Stimulated activated CD8-positive, alpha-beta memory T cell treated with anti-CD3 and anti-CD28 coated beads, Interleukin-2, amount 100 ng/mL, for 1 hour (primary cell): ENCODE results near the gene CBFA2T2.
"Not testable (repeated sequence)": the region's sequence is repeated elsewhere in the genome, so short reads cannot be mapped to it uniquely, and the experiment has no call there.

Experiments used
- DNase-seq, 2 donors: peaks; one replicate each; pipeline ENCODE4 v3.0.0-alpha.2; 2020; ENCODE audit warnings: low read depth in 2 of 2

CBFA2T2 gene

DNA sequence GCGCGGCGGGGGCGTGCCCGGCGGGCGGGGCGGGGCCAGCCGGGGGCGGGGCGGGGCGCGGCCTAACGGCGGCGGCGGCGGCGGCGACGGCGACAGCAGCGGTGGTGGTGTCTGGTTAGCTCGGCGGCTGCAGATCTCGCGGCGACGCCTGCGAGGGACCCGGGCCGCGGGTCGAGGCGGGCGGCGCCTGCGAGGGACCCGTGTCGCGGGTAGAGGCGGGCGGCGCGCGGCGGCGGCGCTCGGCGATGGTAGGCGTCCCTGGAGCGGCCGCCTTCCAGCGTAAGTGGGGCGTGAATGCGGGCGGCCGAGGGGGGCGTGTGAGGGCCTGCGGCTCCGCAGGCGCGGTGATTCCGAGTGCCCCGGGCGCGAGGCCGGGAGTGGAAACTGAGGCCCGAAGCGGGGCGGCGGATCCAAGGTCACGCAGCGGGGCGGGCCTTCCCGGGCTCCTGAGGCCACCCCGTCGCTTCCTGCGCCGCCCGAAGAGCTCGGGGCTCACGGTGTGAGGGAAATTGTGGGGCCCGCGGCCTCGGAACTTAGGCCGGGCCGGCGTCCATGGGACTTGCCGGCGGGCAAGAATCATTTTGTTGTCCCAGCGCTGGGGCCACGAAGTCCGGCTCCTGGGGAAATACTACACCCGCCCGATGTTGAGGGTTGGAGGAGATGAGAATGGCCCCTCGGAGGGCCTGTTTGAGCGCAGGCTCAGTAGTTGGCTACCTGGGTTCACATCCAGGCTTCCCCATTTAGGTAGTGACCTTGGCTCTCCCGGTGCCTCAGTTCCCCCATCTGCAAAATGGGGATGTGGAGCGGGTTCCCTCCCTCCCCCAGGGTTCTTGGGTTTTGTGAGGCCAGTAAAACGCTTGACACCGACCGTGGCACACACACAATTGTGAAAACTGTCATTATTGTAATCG lies at the start of gene CBFA2T2:
Gene CBFA2T2 (plus strand): TSS at position 74 of the 911 bp plus-strand sequence. CDS start 172 bp downstream, at position 246.
- DNase-seq, result no peak

DNA sequence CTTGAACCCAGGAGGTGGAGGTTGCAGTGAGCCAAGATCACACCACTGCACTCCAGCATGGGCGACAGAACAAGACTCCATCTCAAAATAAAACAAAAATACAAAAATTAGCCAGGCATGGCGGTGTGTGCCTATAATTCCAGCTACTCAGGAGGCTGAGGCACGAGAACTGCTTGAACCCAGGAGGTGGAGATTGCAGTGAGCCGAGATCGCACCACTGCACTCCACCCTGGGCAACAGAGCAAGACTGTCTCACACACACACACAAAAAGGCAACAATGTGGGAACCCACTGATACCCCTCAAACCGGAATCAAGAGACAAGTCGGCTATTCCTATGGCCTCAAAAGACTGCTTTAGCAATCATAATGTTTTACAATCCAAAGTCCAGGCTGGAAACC lies 49.3 kb upstream of the CBFA2T2 start:
- DNase-seq, result not testable (repeated sequence)

DNA sequence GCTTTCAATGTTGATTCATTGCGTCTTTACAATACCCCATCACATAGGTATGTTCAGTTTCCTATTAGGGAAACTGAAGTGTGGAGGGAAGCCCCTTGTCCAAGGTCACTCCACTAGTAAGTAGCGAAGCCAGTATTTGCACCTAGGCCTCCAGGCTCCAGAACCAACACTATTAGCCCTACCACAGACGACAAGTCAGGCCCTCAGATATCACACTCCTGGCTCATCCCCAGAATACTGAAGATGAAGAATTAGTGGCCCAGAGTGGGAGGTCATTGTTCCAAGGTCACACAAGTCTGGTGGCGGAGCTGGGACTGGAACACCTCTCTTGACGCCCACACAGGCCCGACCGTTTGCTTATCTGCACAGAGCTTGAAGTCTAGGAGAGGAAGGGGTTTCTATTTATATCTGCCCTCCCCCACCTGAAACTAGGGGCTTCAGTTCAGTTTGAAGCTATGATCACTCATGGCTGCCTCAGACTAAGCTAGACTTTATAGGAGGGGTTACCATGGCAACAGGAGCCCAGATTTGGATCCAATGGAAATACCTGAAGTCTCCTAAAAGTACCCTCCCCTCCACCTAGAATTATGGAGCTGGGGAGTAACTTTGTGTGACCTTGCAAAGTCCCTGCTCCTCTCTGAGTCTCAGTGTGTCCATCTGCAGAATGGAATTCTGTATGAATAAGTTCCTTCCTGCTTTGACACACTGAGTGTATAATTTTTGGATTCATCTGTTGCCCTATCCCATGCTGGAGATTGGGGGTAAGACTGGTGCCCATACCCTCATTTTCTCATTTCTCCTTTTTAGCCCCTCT lies 48.5 kb upstream of the CBFA2T2 start:
- no peak for DNase-seq

DNA sequence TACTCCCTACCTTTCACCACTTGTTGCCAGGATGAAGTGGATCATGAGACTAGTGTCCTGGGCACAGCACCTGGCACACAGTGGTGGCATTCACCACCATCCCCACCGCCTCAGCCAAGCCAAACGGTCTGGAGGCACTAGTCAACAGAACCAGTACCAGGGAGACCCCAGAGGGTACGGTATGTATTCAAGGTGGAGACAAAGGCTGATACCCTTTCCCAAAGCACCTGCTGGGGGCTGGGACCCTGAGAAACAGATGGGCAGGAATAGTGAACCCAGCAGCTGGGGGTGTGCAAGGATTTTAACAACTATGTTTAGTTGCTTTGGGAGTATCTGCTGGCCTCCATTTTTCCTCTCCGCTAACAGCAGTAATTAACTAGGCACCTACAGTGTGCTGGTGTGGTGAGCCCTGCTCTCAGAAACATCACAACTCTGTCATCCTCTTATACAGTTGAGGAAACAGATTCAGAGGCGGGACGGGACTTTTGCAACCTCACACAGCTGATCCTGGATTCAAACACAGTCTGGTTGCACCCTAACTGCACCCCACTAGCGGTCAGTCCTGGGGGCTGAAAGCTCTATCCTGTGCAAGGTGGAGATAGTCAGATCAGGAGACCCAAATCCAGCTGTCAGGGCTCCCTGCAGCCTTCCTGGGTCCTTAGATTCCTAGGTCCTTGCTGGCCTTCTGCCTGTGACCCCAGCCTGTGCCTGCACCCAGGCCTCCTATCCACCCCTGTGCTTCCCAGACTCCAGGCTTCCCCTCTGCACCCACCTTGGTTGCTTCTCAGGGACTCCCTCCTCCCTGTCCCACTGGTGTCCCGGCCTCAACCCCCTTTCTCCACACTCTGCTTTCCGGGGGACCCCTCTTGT lies 47.5 kb upstream of the CBFA2T2 start:
- no peak for DNase-seq

DNA sequence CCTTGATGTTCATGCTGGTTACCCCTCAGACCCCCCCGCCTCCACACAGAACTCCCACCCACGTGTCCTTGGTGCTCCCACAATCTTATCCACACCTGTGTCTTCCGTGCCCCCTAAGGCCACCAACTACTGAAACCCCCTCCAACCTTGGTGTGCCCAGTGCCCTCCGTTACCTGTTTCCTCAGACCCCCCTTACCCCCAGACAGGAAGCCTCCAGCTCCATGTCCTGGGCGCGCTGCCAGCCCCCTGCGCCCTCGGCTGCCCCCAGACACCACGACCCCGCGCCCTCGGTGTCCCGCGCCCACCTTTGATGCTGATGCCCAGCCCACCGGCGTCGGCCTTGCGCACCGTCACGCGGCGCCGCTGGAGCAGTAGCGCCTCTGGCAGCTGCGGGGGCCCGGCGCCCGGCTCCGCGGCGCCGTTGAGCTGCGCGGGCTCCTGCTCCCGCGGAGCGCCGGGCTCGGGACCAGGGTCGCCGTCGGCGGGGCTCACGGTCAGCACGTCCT lies 46.8 kb upstream of the CBFA2T2 start:
- peak in 1 of 2 donors; percentile 4 for DNase-seq

DNA sequence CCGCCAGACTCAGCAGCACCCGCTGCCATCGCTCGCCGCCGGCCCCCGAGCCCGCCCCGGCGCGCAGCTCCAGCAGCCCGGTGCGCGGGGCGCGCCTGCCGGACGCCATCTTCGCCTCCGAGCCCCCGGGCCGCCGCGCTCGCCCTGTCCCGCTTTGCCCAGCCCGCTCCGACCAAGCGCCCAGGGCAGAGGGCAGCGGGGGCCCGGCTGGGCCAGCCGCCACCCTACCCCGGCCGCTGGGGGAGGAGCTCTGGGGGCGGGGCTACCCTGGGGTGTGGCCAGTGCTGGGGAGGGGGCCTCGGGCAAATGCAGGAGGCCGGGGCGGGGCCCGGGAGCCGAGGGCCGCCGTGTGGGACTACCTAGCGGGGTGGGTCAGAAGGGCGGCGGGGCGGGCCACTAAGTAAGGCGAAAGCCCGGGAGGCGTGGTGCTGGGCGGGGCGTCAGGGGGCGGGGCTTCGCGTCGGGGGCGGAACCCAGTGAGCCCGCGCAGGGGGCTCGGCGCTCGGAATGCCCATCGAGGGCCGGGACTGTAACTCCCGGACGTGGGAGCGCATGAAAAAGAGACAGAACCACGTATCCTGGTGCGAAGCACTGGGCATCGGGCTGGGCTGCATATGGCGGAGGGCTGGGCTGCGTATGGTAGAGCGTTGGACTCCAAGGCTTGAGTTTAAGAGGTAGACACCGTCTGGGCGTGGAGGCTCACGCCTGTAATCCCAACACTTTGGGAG lies 46.2 kb upstream of the CBFA2T2 start, which contains the start of gene SNTA1:
Gene SNTA1 (minus strand): TSS at position 252 of the 728 bp plus-strand sequence. CDS start 143 bp downstream, at position 109.
- peak; percentile 78 to 82 for DNase-seq

DNA sequence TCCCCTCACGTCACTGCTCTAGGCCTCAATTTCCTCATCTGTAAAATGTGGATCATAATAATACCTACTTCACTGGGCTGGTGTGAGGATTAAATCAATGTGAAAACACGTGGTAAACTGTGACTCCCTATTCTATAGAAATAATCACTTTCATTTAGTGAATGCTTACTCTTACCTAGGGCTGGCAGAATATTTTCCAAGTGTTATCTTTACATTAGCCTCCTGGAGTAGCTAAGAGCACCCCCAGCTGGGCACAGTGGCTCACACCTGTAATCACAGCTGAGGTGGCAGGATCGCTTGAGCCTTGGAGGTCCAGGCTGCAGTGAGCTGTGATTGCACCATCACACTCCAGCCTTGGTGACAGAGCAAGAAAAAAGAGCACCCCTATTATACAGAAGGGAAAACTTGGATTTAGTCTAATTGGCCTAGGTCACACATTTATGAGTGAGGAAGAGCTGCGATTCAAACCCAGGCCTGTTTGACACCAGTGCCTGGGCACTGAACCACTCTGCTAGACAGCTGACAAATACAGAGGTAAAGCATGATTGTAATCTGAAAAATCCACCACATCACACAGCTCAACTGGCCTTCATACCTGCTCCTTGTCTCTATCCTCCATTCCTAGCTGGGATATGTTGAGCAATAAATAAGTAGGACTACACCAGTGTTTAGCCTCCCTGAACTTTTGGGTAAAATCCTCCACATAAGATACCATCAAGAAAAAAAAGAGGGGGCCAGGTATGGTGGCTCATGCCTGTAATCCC lies 44.9 kb upstream of the CBFA2T2 start:
- DNase-seq, result no peak

DNA sequence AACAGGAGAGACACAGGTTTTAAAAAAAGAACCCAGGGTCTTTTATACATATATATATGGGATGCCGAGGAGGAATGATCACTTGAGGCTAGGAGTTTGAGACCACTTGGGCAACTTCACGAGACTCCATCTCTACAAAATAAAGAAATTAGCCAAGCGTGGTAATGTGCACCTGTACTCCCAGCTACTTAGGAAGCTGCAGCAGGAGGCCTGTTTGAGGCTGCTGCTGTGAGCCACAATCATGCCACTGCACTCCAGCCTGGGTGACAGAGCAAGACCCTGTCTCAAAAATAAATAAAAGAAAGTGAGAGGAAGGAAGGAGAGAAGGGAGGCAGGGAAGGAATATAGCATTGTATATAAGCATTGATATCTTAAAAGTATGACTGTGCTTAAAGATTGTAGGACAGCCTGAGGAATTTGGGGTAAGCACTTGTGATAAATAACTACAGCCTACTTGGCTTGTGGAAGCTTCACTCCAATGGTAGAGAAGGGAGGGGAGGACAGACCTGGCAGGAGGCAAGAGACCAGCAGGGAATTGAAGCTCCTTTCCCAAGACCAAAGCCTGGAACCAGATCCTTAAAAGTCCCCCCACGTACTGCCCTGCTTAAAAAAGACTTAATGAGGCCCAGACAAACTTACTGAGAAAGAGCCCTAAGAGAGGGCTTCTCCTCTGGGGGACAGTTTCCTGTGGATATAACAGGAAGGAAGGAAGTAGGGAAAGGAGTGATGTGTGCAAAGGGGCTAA lies 43.8 kb upstream of the CBFA2T2 start:
- DNase-seq, result no peak

DNA sequence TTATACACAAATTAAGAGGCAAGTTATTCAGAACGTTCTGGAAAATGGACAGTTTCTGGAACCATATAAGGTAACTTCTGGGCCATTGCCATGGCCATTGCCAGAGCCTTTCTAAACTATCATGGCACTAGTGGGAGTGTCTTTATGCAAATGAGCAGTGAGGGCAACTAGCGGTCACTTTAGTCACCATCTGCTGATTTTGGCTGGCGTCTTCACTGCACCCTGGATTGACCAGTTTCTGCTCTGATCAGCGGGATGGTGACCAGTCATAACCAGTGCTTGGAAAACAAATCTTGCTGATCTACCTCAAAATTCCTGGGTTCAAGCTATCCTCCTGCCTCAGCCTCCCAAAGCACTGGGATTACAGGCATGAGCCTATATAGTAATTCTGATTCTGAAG lies 39.0 kb upstream of the CBFA2T2 start:
- DNase-seq, result no peak

DNA sequence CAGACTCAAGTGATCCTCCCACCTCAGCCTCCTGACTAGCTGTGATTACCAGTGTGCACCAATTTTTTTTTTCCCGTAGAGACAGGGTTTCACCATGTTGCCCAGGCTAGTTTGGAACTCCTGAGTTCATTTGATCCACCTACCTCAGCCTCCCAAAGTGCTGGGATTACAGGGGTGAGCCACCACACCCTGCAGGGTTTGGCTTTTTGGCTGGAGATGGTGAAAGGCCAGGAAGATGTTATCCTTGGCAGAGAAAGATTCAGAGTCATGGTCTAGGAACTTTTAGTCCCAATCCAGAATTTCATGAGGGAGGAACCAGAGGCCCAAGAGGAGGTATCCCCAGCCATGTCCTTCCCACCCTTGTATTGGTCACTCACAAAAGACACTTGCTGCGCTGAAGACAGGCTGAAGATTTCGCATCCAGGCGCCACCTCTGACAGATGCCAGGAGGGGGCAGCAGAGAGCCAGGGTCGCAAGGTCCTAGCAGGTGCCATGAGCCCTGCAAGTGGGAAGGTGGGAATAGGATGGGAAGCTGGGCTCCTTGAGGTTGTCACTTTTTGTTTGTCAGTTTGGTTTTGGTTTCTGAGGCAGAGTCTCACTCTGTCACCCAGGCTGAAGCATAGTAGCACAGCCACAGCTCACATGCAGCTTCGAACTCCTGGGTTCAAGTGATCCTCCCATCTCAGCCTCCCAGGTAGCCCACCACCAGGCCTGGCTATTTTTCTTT lies 32.8 kb upstream of the CBFA2T2 start:
- DNase-seq, result peak; percentile 63 to 65

DNA sequence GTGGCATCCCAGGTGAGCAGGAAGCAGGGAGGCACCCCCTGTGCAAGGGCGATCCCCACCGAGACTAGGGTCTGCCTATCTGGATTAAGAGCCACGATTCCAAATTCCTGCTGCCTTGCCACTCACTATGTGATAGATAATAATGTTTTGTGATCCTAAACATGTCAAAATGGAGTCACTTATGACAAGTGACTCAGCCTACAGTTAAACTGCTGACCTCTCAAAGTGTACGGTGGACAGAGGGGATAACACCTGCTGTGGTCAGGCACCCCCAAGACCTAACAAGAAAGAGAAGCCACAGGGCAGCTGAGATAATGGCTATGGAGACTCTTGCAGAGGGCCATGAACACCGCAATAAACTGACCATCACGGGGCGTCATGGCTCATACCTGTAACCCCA lies 30.3 kb upstream of the CBFA2T2 start:
- no peak for DNase-seq

DNA sequence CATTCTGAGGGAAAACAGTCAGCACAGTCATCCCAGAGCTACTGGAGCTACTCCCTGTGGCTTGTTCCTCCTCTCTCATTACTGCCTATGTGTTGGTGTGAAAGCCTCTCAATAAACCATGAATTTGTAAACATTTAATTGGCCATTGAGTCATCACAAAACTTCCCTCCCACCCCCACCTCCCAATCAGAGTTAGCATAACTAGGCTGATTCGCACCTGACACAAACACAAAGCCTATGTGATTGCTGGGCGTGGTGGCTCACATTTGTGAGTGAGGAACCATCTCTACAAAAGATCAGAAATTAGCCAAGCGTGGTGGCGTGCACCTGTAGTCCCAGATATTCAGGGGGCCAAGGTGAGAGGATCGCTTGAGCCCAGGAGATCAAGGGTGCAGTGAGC lies 29.2 kb upstream of the CBFA2T2 start:
- DNase-seq, result no peak

DNA sequence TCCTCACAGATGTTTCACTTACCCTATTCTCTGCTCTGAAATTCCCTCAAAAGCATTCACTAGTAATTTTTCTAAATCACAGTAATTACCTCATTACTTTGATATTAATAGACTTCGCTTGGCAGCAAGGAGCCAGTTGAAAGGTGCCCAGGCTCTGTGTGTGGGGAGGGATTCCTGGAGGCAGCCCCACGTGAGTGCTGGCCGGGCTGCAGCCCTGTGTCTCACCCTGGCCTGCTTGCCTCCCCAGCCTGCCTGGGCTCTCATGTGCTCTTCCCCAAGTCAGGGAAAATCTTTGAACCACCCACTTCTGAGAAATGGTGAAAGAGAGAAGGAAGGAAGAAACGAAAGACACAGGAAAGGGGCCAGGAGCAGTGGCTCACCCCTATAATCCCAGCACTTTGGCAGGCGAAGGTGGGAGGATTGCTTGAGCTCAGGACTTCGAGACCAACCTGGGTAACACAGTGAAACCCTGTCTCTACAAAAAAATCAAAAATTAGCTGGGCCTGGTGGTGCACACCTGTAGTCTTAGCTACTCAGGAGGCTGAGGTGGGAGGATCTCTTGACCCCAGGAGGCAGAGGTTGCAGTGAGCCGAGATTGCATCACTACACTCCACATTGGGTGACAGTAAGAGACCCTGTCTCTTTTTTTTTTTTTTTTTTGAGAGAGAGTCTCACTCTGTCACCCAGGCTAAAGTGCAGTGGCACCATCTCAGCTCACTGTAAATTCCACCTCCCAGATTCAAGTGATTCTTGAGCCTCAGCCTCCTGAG lies 26.4 kb upstream of the CBFA2T2 start:
- no peak for DNase-seq

DNA sequence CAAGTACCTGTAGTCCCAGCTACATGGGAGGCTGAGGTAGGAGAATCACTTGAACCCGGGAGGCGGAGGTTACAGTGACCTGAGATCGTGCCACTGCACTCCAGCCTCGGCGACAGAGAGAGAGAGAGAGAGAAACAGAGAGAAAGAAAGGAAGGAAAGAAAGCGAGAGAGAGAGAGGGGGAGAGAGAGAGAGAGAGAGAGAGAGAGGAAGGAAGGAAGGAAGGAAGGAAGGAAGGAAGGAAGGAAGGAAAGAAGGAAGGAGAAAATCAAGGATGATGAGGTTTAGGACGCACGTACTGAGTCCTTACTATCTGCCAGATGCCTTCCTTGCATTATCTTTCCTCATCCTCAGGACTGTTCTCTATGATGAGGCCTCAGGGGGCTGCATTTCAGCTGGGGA lies 25.1 kb upstream of the CBFA2T2 start:
- DNase-seq, result not testable (repeated sequence)

DNA sequence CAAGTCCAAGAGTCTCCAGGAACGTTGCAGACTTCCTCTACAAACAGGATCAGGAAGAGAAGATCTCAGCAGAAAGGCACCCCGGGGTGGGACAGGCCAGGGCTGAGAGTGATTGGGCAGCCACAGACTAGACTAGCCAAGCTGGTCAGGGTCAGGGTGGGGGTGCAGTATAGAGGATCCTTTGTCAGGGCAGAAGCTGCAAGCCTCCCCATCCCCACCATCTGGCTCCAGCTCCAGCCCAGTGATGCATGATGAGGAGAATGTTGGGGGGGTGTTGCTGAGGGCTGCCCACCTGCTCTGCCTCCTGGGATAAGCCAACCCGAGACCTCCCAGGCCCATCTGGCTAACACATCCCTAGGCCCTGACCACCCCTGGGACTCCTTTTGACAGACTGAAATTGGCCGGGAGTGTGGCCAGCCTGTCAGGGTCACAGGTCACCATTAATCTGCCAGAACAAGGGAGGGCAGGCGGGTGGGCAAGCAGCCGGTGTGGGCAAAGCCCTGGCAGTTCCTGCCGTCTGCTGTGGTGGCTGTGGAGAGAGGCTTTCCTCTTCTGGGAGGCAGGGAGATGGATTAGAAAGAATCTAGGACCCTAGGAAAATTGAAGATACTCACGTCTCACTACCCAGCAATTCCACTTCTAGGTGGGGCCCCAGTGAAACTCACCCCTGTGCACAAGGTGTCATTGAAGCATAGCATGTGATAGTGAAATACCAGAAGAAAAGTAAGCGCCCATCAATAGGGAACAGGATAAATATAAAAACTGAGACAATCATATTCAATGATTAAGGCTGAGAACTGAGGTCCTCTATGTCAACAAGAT lies 24.2 kb upstream of the CBFA2T2 start:
- no peak for DNase-seq

DNA sequence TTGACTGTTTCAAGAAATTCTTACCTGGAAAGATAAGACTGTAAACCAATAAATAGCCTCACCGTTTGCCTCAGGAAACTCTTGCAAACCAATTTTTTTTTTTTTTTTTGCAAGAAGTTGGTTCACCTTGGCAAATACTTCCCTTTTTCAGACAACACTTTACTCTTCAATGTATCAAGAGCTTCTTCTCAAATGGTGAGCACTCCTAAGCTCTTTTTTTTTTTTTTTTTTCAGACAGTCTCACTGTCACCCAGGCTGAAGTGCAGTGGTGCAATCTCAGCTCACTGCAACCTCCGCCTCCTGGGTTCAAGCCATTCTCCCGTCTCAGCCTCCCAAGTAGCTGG lies 23.6 kb upstream of the CBFA2T2 start:
- DNase-seq, result no peak

DNA sequence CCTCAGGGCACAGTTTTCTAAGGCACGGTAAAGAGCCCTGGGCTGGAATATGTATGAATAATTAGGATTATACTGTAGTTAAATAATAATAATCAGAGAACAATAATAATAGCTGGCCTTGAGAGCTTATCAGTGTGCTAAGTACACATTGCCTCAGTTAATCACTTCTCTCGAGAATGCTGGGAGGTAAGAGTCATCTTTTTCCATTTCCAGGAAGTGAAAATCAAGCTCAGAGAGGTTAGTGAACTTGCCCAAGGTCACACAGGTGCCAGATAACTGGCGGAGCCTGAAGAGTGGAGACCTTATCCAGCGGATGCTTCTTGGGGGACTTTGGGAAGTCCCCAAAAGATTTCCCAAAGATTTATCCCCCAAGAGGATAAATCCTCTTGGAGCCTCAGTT lies 19.4 kb upstream of the CBFA2T2 start:
- DNase-seq, result no peak
